Fibroblast of skin of abdomen (primary cell): Measurements from ENCODE around the gene TIMM44.
A peak's percentile ranks its signal among the peaks of the same experiment; 100 is the strongest.
"Not testable (repeated sequence)": the region's sequence is repeated elsewhere in the genome, so short reads cannot be mapped to it uniquely, and the experiment has no call there.

Experiments used
- DNase-seq: peaks from one replicate; pipeline ENCODE4 v3.0.0-alpha.2; 2013

TIMM44 gene

DNA sequence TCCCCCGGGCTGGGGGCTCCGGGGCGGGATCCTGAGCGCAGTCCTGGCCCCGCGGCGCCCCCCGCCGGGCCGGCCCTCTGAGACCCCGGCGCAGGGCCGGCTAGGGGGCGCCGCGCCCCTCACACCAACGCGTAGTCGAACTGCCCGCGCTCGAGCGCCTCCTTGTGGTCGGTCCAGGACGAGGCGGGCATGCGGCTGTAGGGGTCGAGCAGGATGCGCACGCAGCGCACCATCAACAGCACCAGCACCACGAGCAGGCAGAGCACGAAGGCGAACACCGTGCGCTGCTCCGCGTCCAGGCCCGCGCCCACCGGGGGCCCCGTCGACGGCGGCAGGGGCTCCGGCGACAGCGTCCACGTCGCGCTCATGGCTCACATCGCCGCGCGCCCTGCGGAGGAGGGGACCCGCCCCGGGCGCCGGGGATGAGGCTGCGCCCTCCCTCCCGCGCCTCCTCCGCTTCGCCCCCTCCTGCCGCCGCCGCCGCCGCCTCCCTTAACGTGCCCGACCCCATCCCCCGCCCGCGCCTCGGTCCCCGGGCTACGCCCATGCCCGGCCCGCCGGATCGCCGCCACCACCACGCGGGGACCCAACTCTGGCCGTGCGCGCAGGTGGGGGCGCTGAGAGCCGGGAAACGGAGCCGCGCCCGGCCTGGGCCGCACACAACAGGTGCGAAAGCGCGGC is 18.2 kb downstream of the TIMM44 start:
- peak; percentile 73 for DNase-seq

DNA sequence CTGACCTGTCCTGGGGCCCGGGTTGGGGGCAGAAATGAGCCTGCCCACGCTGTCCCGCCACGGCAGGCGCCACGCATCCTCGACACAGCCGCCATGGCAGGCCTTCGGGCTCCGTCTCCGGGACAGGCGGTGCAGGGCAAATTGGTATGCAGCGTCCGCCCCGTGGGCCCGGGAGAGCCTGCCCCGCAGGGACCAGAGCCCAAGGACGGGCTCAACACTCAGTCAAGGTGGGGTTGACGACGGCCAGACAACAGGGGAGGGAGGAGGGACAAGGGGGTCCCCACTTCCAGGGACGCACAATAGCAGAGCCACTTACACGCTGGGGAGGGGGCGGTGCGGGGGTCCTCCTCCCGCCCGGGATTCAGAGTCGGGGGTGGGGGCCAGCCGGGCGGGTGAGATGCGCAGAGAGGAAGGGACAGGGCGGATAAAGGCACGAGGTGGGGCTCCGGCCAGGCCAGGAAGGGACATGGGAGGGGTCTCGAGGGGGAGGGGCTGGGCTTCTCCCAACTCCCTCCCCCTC is 18.8 kb downstream of the TIMM44 start:
- DNase-seq = no peak

DNA sequence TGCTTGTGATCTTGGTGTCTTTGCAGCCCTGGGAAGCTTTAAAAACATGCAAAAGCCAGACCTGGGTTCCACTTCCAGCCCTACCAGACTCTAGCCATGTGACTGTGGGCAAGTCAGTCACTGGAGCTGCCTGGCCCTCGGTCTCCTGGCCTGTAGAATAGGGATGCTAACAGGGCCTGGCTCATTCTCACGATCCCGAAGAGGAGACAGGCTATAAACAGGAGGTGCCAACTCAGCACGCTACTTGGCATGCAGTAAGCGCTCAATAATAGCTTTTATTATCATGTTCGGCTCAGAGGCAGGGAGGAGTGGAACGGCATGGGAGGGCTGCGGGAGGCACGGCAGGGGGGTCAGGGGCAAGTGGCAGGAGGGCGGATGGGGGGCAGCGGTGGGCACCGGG is 19.2 kb downstream of the TIMM44 start:
- DNase-seq = no peak

DNA sequence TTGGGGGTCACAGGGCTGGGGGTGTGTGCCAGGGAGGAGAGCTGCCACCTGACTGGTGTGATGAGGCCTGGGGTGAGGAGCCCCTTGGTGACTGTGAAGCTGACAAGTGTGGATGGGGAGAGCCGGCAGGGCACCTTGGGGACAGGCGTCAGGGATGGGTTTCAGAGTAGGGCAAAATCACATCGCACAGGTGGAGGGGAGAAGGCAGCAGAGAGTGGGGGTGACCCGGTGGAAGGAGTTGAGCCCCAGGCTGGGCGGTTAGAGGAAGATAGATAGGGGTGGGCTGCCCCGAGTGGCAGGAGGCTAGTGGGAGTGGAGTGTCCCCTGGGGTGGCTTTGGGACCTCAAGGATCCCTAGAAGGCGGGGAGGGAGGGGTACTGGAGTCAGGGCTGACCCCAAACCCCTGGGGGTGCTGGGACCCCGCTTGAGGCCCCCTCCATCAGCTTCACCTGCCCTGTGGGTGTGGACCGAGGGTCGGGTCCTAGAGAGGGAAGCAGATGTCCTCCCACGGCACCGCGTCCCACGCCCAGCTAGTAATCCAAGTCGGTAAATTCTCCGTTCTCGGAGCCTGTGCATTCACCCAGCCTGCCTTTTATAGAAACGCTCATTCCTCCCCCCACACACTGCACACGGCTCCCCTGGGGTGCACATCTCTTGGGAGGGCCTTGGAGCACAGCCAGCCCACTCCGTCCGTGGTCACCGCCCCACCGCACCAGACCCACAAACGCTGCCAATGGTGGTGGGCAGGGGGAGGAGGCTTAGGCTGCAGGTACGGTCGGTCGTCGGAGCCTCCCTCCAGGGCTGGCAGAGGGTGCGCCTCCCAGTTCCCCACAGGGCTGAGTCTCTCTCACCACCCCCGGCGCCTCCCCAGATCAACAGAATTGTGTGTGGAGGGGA is 19.9 kb downstream of the TIMM44 start:
- no peak for DNase-seq

DNA sequence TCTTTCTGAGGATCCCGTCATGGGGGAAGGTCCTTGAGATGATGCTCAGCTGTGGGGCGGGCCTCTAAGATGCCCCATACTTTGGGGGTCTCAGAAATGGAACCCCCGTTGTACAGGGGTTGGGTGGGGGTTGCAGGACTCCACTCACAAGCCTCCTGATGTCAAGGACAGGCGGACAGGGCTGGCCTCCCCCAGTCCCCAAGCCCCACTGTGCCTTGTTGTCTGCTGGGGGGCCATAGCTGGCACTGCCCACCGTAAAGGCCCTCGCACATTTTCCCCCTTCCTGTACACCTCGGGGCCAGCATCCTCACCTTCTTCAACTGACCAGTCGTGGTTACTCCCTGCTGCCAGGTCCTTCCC is 20.6 kb downstream of the TIMM44 start:
- DNase-seq = no peak

DNA sequence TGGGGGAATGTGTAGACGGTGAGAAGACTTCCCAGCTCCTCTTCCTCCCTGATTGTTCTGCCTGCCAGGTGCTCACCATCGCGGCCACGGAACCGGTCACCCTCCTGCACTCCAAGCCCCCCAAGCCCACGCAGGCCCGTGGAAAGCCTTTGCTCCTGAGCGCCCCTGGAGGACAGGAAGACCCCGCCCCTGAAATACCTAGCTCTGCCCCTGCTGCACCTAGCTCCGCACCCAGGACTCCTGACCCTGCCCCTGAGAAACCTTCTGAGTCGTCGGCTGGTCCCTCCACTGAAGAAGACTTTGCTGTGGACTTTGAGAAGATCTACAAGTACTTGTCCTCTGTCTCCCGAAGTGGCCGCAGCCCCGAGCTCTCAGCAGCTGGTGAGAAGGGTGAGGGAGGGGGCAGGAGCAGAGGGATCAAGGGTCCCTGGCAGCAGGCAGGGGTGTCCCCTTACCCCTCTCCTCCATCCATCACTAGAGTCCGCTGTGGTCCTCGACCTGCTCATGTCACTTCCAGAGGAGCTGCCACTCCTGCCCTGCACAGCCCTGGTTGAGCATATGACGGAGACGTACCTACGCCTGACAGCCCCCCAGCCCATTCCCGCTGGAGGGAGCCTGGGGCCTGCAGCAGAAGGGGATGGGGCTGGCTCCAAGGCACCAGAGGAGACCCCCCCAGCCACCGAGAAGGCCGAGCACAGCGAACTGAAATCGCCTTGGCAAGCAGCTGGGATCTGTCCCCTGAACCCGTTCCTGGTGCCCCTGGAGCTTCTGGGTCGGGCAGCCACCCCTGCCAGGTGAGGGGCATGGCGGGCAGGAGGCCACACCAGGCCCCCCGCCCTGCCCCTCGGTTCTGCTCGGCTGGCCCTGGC is 21.3 kb downstream of the TIMM44 start:
- DNase-seq = no peak

DNA sequence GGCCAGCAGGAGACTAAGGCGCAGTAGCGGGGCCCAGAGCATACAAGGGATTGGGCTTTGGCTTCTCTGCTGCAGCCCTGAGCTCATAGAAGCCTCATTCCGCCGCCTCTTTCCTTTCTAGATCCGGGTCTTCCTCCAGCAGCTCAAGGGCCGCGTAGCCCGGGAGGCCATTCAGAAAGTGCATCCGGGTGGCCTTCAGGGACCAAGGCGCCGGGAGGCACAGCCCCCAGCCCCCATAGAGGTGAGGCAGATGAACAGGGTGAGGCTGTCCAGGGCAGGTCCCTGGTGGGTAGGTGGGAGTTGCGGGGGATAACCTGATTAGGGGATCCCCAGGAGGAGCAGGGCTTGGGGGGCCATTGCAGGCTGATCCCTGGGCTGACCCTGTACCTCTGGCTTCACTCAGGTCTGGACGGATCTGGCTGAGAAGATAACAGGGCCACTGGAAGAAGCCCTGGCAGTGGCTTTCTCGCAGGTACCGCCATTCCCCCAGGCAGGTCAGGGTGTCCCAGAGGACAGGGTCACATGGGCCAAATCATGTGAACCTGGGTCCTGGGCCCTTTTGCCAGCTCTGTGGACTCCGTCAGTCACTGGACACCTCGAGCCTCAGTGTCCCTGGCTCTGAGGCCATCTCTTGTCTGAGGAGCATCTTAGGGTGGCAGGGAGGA is 22.0 kb downstream of the TIMM44 start:
- no peak for DNase-seq

DNA sequence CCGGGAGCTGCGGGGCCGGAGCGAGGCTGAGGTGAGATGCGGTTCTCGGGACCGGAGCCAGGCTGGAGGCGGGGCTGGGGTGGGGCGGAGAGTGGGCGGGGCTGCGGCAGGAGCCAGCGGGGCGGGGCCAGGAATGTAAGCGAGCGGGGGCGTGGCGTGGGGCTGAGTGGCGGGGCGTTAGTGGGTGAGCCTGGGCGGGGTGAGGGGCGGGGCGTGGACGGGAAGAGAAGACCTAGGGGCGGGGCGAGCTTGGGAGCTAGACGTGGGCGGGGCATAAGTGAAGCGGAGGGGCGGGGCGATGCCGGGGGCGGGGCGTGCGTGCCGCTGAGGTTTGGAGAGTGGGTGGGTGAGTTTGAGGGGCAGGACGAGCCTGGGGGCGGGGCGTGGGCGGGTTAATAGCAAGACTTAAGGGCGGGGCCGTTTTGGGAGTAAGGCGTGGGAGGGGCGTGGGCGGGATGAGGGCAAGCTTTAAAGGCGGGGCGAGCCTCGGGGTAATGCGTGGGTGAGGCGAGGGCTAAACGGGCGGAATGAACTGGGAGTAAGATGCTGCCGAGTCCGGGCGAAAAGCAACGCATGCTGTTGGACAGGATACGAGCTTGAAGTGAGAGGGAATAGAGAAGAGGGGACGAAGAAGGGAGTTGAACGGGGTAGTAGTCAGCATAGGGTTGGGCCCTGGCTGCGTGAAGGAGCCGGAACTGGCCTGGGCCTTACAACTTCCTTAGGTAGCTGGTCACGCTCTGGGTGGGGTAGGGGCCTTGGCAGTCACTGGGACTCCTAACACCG is 22.8 kb downstream of the TIMM44 start:
- peak; percentile 96 for DNase-seq

DNA sequence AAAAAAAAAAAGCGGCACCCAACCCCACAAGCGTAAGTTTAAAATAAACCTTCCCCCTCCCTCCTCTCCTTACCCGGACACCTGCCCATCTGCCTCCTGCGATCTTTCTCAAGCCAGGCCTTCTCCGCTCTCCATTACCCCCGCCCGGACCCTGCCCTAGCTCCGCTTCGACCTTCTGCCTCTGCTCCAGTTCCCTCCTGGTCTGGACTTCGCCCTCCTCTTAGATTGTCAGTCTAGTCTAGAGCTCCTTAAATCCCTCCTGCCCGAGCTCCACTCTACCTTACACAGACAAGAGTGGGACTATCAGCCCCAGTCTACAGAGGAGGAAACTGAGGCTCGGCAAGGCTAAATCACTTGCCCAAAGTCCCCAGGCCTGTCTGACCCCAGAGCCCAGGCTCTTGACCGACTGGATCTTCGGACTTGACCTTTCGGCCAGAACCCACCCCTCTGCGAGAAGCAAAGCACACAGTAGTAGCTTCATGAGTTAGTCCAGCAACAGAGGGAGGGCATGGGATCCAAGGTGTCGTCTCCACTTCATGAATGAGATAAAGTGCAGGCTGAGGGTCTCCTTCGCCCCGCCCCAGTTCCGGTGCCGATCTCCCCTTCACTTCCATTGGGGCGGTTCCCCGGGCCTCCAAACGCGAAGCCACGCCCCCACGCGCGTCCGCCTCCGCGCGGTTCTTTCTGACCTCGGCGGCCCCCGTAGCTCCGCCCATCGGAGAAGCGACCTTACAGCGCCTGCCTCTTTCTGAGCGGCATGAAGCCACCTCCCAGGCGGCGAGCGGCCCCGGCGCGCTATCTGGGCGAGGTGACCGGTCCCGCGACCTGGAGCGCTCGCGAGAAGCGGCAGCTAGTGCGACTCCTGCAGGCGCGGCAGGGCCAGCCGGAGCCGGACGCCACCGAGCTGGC is 23.6 kb downstream of the TIMM44 start, which contains the start of gene SNAPC2:
SNAPC2 (plus strand) TSS at position 729 of the 909 bp plus-strand sequence; CDS start at position 758, 29 bp downstream.
- peak; percentile 96 for DNase-seq

DNA sequence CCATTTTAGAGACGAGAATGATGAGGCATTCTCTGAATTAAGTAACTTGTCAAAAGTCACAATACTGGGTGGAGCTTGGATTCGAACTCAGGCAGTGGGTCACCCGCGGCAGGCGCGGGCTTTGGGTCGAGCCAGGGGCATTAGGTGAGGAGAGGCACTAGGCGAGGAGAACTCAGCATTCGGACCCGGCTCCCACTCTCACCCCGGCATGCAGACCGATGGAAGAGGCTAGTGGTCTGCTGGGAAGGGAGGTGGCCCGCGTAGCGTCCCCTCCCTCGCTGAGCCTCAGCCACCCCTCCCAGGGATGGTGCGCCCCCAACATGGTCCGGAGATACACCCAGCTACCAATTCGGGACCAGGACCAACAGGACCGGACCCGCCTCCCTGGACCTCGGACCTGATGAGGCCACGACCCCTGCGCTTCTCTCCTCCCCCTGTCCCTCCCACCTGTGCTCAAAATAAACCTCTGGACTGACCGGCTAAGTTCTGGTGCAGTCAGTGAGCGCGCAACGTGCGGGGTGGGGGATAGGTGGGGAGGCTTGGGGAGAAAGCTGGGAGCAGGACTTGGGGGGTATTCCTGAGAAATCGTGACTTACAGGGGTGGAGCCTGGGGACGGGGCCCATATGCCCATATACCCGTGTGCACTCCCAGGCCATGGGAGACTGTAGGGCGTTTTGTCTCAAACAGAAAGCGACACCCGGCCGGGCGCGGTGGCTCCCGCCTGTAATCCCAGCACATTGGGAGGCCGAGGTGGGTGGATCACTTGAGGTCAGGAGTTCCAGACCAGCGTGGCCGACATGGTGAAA is 24.6 kb downstream of the TIMM44 start:
- no peak for DNase-seq

DNA sequence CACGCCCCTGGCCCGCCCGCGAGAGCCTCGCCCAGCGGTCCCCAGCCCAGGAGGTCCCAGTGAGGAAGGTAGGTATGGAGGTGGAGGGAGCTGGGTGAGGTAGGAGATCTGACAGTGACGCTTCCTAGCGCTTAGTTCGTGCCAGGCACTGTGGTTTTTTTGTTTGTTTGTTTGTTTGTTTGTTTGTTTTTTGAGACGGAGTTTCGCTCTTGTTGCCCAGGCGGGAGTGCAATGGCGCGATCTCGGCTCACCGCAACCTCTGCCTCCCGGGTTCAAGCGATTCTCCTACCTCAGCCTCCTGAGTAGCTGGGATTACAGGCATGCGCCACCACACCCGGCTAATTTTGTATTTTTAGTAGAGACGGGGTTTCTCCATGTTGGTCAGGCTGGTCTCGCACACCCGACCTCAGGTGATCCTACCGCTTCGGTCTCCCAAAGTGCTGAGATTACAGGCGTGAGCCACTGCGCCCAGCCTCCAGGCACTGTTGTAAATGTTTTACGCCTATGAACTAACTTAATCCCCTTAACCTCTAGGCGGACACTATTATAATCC is 25.3 kb downstream of the TIMM44 start:
- not testable (repeated sequence) for DNase-seq

DNA sequence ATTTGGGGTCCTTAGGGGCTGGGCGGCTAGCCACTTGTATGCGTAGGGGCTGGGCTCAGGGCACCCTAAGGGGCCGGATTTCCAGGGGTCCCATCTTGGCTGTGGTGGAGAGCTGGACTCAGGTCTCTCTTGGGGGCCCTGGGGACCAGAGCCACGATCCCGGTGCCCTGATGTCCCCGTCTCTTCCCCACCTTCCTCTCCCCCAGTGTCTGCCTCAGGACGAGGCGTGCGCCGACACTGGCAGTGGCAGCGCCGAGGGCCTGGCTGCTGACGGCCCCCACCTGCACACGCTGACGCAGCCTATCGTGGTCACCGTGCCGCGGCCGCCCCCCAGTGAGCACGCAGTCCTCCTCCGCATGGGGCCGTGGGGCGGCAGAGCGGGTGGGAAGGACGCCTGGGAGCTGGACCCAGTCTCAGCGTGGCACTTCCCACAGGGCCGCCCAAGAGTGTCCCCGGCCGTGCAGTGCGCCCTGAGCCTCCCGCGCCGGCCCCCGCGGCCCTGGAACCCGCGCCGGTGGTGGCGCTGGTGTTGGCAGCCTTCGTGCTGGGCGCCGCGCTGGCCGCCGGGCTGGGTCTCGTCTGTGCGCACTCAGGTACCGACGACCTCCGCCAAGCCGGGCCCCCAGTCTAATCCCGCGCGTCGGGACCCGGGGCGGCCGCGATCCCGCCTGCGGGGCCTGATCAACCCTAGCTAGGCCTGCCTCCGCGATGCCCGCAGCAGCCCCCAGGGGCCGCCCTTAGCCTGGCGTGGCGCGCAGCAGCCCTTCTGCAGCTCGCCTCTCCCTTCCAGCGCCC is 26.0 kb downstream of the TIMM44 start:
- DNase-seq = peak; percentile 54

DNA sequence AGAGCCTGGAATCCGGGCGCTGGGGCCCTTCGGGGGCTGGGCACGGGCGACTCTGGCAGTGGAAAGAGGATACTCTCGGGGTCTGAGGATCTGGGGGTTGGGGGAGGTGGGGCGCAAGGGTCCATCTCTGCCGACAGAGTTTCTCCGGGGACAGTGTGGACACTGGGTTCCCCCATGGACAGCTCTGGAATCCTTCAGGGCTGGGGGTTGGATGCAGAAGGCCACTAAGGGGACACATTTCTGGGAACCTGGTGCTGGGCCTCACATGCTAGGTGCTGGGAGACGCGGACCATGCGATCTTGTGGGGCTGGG is 26.6 kb downstream of the TIMM44 start:
- DNase-seq = no peak

DNA sequence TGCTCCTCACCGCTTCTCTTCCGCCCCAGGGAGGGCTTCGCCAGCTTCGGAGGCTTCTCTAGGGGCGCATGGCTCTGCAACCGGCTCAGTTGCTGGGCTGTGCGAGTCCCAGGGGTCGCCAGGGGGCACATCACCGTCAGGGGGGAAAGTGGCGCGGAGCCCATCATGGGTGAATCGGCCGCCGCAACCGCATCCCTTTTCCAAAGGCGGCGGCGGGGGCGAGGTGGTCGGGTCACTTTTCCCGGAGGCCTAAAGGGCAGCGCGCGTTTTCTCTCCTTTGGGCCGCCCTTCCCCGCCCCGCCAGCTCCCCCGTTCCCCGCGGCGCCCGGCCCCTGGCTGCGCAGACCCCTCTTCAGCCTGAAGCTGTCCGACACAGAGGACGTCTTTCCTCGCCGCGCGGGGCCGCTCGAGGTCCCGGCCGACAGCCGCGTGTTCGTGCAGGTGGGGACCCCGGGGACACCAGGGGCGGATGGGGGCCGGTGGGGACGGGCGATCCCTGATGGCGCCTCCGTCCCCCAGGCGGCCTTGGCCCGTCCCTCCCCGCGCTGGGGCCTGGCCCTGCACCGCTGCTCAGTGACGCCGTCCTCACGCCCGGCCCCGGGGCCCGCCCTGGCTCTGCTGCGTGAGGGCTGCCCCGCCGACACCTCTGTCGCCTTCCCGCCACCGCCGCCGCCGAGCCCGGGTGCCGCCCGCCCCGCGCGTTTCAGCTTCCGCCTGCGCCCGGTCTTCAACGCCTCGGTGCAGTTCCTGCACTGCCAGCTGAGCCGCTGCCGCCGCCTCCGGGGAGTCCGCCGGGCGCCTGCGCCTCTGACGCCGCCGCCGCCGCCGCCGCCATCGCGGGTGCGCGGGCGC is 27.1 kb downstream of the TIMM44 start:
- no peak for DNase-seq

DNA sequence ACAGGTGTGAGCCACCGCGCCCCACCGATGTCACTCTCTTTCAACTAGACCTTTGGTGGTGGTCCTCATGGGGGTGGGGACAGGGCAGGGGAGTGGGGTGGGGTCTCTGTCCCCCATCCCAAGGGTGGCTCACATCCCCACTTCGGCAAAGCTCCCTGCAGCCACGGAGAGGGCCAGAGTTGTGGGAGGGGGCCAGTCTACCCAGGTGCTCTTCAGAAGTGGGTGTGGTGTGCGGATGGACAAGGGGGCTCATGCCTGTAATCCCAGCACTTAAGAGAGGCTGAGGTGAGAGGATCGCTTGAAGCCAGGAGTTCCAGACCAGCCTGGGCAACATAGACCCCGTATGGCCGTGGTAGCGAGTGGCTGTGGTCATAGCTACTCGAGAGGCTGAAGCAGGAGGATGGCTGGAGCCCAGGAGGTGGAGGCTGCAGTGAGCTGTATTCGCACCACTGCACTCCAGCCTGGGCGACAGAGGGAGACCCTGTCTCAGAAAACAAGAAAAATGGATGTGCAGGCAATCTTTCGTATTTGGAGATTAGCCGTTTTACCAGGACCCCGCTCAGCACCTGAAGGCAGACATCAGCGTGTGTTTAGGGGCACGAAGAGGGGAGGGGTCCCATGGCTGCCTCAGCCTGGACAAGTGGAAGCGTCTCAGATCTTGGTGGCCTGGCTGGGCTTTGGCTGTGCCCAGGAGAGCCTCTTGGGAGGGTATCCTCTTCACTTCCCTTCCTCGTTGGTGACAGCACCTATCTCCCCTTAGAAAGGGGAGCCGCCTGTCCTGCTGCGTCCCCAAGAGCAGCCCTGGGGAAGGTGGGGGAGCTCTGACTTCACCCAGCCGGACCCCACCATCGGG is 28.0 kb downstream of the TIMM44 start:
- no peak for DNase-seq

DNA sequence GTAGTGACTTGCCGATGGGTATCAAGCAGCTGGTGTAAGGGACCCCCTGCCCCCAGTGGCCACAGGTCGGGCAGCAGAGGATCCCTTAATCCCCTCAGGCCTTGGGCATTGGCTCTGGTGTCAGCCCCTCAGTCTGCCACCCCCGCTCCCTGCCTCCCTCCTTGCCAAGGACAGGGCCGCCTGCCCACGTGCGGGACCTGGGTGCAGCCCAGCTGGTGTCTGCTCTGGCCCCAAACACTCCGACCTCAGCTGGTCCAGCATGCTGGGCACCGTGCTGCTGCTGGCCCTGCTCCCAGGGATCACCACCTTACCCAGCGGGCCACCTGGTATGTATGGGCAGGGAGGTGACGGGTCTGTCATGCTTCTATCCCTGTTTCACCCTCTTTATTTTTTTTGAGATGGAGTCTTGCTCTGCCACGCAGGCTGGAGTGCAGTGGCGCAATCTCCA is 28.8 kb downstream of the TIMM44 start, which contains the start of gene TGFBR3L:
TGFBR3L (plus strand) TSS at position 233 of the 448 bp plus-strand sequence.
- DNase-seq = no peak
